HPDE6-E6E7 (cell line): ENCODE measurements around the gene CST9L.

Experiments
- DNase-seq: peaks from one replicate; pipeline ENCODE4 v3.0.0; 2011; ENCODE audit warnings: missing footprints; ENCODE audit errors: extremely low spot score

CST9L gene, protein sequence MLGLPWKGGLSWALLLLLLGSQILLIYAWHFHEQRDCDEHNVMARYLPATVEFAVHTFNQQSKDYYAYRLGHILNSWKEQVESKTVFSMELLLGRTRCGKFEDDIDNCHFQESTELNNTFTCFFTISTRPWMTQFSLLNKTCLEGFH

DNA sequence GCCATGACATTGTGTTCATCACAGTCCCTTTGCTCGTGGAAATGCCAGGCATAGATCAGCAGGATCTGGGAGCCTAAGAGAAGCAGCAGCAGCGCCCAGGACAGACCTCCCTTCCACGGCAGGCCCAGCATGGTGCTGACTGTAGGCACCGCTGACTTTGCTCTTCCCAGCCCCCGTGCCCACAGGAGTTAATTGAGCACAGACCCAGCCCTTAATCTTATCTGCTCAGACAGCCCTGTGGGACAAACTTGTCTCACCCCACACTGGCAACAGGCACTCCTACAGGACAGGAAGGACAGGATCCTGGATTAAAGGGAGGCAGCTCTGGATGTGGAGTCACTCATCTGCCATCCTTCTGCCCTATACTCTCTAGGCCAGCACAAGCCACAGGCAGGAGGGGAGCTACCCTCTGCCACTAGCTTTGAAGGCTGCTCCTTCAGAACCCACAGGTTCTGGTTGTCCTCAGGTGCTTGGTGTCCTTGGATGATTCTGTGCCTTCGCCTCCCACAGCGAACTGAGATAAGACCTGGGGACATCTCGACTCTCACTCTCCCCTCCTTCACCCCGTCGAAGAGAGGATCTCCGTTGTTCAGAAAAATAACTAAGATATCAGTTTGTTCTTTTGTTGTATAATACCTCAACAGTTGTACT is at the start of gene CST9L:
CST9L (minus strand) TSS at position 165 of the 651 bp plus-strand sequence; CDS start at position 131, 34 bp downstream.
- no peak for DNase-seq

DNA sequence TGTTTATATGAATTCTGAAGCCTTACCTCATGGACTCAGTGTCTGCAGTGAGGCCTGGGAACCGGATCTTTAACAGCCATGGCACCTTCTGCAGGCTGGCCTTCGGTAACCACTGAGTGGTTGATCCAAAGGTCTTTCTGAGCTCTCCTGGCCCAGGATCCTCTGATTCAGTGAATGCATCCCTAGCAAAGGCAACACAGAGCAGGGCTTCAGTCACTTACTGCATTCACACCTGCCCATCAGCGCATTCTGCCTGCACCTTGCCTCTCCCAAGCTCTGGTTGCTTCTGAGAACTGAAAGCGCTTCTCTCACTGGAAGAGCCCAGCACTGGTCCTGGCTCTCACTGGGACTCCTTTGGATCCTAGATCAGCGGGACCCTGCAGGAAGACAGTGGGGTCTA is 45.9 kb upstream of the CST9L start:
- DNase-seq, result no peak

DNA sequence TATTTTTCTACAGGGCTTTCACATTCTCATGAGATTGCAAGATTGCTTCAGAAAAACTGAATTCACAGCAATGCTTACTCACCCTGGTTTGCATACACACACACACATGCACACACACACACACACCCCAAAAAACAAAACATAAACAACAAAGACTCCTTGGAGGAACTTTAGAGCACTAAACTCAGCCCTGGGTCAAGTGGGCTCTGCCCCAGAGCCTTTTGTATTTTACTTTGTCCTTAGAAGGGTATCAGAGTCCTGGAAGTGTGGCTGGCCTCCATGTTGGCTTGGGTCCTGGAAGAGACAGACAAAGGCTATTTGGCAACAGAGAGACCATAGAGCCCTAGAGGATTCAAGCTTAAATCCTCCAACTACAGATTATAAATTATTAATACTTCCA is 45.4 kb upstream of the CST9L start:
- no peak for DNase-seq

DNA sequence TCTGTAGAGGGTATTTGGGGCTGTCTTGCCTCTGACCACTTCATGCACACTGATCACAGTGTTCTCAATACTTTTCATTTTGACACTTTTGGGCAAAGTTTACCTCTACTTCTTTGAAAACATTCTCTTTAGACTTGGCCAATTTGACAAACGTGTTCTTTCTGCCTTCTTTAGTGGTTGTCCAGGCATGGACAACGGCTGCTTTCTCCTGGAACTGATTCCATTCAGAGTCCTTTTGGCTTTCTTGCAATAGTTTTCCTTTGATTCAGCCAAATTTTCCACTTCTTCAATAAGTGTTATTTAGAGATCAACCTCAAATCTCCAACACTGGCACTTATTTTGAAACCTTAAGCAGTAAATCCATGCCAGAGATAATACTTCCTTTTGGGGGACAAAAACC is 44.1 kb upstream of the CST9L start:
- no peak for DNase-seq

DNA sequence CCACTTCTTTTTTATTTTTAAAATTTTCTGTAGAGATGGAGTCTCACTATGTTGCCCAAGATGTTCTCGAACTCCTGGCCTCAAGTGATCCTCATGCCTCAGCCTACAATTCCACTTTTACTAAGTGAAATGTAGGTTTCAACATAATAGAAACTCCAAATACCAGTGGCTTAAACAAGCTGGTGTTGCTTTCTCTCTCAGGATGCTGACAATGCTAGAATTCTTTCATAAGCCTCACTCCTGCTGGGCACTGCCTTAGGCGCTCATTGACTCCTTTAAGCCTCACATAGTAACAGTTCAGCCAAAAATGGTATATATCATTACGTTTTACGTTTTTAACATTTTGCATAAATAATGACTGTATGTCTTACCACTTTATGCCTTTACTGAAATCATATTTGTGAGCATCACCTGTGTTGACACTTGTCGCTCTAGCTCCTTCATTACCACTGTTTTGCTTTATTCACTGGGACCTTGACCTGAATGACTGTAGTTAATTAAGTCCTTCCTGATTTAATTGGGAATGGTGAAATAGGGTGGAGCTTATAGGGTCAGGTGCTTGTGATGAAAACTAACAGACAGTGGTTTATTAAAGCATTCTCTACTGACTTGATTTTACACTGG is 41.3 kb upstream of the CST9L start:
- no peak for DNase-seq

DNA sequence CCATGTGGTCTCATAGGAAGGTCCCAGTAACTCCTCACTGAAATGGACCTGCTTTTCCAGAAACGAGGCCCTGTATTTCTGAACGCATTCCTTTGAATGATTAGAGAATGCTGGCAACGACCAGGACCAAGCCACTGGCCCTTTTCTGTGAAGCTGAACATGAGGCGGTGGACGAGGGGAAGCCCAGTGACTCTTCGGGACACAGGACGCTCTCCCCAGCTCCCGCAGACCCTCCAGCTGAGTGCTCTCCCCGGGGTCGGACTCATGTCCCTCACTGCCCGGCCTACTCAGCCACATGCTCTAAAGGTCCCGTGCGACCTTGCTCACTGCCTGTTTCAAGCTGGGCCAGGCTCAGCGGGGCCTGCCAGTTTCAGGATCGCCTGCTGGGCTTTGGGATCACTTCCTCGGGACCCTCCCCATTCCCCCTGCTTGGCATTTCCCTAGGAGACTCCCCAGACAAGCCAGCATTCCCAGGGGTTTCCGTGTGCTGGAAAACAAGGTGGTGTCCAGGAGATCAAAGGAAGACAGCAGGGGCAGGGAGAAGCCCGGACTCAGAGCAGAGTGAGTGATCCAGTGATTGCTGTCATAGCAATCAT is 40.1 kb upstream of the CST9L start:
- no peak for DNase-seq

DNA sequence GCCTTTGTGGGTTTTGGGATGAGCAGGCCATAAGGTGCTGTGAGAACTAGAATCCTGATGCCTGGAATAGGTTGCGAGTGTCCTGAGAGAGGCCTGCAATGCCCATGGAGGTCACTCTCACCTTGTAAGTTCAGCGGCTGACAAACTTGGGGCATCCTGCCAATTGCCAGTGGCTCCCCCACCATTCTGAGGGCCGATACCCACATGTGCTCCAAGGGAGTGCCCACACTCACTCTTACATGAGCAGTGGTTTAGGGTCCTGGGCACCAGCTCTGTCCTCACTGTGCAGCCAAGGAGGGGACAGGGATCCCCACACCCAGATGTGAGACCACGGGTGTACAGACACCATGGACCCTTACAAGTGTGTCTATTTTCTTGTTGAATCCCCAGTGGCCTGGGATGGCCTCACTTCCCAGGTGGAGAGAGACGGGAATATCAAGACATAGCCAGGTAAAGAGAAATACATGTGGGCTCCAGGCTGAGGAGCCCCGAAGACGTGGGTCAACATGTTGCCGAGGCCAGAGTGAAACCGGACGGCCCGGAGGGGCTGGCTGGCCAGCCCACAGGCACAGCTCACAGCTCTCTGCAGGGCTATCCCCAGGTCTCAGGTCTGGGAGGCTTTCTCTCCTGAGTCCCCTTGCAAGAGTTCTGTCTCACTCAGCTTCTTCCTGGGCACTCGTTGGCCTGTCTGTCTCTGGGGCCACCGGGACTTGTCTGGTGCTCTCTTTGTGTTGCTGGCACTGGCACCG is 39.4 kb upstream of the CST9L start:
- DNase-seq, result no peak

DNA sequence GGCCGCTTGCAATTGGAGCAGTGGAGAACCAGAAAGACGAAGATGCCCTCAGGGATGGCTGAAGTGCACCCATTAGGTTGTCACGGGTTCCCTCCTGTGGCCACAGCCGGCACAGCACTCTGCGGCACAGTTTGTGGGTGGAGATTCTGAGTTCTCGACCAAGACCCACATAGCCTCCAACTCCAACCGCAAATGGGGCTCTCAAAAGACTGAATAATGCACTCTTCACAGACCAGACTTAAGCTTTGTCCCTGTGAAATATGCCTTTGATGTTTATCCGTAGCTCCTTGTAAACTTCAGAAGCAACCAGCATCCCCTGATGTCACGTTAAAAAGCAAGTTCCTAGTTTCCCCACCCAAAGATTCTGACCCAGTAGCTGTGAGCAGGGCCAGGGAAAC is 38.4 kb upstream of the CST9L start:
- DNase-seq, result peak; percentile 96

DNA sequence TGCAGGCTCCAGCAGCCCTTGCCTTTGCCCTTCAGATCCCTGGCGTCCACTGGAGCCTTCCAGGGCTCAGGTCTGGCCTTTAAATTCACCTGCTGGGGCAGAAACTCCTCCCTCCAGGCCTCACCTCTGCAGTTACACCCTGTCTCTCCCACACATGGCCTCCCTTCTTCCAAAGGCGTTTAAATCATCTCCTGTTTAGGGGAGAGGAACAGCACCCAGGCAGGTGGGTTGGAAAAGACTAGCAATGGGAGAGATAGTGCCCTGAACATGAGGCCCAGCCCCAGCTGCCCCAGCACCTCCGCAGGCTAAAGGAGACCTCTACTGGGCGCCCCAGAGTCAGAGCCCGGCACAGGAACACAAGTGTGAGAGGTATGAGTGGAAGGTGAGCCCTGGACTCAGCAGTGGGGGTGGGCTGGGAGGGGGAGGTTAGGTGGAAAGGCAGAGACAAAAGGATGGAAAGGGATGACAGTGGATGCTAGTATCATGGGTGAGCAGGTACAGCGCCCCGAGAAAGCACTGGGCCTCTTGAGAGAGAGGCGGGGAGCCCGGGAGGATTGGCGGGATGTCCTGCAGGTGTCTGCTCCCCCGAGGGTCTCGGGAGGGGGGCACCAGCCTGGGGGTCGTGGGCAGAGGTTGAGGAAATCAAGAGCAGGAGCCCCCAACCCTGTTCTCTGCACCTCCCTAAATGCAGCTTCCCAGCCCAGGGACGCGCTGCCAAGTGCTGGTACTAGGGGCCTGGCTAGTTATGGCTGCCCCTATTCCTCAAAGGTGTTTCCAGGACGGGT is 37.8 kb upstream of the CST9L start, which contains the start of gene CST9:
CST9 (minus strand) TSS at position 51 of the 785 bp plus-strand sequence. CDS start 53 bp downstream, outside the sequence.
- no peak for DNase-seq

DNA sequence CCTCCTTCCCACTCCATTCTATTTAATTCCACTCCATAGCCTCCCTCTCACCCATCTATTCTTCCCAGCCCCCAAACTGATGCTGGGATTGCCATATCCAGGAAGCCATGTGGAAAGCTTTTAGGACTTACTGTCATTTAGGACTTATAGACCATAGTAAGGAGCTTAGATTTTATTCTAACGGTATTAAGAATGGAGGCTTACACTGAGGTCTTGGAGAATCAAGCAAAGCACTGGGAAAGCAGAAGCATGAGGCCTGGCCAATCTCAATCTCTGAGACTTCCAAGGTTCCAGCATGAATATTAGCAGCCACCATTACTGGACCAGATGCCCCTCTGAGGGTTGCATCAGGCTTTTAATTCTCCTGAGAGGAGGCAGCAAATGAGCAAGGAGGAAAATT is 36.0 kb upstream of the CST9L start:
- DNase-seq, result no peak

DNA sequence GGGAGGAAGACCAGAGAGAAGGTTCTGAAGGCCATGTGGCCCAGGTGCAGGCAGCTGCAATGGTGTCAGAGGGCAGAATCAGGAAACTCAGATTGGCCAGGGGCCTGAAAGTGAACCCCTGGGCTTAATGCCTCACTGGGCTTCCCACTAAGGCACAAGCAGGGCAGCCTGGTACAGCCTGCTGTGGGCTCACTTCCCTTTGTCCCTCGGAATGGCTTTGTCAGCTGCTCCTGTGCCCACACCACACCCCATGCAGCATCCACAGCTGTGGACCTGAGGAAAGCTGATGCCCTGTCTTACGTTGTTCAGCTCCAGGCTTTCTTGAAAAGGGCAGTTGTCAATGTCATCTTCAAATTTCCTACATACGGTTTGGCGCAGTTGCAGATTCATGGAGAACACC is 35.0 kb upstream of the CST9L start:
- DNase-seq, result no peak

DNA sequence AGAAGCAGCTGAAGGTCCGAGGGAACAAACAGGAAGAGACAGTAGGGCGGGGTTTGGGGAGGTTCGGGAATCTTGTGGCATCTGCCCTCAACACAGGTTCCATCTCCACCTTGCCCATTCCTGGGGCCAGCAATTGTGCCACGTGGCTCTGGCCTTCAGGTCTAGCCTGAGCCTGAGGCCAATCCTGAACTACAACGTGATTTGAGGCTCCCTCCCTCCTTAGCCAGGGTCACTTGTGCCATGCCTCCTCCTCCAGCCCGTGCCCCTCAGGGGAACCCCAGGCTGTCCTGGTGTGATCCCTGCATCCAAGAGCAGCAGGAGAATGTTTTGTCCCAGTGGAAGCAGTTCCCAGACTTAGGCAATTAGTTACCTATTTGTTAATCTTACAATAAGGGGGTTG is 34.4 kb upstream of the CST9L start:
- no peak for DNase-seq

DNA sequence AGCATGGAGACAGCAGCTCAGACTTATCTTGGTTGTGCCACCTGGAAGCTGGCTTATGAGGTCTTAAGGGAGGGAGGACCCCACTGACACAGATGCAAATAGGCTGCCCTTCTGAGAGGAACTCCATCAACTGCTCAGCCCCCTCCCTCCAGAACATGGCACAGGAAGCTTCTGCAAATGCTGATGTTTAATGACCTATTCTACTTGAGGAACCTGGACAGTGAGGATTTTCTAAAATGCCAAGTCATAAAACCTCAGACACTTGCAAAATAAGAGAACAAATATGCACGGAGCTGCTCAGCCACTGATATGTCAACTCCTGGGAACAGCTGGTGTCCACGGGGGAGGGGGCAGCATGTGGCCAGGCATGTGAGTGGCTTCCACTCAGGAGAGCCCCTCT is 34.0 kb upstream of the CST9L start:
- DNase-seq, result no peak

DNA sequence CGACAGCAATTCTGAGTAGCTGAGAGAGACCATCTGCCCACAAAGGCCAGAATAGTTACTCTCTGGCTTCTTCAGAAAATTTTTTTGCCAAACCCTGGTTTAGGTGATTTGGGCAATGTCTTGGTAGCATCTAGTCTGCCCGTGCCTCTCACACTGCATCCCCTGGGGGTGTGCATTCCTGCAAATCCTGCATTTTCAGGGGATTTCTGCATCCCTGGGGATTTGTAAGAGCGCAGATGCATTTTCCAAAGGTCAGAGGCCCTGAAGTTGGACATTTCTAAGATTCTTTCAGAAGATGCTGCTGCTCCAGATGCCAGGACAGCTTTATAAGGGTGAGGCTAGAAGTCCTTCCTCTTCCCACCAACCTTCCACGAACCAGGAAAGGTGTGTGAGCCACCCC is 33.4 kb upstream of the CST9L start:
- no peak for DNase-seq

DNA sequence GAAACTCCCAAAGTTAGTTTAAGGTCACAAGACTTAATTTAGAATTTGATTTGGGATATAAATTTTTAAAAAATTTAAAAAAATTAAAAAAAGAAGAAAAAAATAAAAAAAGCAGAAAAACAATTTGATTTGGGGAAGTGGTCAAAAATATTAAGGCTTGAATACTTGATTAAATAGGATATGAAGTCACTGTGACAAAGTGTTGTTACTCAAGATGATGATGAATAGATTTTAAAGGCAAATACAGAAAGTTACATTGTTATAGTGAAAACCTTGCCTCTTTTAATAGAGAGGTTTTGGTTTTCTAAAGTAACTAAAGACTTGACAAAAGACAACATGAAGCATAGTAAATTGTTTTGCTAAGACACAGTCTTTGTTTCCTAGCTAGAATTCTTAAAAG is 30.2 kb upstream of the CST9L start:
- DNase-seq, result no peak

DNA sequence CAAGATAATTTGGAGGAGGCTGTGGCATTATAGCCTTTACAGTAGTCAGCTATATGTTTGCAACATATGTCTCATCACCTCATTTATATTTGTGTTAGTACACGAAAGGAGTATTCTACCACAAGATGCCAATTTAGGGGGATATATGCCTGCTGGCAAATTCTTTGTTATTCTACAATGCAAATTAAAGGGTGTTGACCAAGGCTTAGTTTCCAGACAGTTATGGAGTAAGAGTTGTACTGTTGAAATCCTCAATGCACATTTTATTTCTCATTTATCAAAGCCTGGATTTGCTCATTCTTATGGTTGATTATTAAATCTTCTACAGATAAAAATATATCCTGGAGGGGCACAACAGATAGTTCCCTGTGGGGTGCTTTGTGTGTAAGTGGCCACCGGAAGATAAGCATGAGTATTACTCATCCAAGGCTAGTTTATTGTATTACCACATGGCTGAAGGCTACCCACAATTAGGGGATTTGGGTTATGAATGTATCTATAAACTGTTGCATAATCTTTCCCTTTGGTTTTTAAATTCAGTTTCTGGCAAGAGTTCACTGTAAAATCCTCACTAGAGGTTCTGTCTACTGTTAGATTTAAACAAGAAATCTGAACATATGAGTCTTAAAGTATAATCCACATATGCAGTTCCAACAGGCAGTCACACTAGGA is 28.4 kb upstream of the CST9L start:
- DNase-seq, result no peak

DNA sequence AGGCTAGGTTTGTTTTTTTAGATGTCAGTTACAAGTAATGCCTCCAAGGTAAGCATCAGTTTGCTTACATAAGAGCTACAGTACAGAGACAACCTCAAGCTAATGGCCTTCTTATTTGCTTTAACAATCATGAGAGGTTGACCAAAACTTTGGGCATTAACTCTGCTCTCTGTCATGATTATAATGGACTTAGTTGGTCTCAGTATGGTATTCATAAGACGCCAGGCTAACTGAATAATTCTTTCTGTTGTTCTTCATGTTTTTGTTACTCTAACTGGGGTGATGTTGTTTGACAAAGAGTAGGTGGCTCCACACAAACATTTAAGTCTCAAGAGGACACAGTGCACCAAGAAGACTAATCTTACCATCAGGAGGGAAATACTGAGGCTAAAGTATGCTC is 27.7 kb upstream of the CST9L start:
- no peak for DNase-seq

DNA sequence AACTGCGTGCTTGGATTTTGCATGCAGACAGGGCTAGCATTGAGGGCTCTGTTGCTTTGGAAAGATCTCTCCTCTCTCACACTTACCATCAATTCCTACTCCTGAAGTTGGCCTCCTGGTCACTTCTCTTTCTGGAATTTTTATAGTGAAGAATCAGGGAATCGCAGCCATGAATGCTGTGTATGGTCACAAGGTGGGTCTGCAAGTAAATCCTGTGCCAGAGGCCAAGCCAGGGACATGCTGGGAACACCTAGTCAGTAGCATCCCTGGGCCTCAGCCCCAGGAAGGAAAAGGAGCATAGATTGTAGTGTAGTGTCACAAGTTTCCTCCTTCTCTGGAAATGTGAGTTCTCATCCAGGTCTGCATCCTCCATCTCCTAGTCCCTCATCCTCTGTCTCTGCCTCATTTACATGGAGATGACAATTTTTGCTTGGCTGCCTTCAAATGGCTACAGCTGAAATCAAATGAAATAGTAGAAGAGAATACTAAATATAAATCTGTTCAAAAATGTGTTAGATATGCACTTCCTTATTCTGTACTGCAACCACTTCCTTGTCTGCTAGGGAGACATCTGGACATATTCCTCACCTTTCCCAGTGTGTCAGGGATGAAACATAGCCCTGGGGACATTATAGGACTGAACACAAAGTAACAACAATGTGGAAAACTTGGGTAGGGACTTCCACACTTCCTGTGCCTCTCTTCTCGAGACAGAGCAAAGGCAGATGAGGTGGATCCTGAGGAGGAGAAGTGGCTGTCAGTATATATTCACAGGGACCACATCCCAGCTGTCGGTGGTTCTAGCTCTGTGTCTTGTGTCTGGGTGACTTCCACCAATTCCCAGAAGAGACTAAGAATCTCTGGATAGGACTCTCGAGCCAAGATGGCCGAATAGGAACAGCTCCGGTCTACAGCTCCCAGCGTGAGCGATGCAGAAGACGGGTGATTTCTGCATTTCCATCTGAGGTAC is 20.4 kb upstream of the CST9L start:
- no peak for DNase-seq

DNA sequence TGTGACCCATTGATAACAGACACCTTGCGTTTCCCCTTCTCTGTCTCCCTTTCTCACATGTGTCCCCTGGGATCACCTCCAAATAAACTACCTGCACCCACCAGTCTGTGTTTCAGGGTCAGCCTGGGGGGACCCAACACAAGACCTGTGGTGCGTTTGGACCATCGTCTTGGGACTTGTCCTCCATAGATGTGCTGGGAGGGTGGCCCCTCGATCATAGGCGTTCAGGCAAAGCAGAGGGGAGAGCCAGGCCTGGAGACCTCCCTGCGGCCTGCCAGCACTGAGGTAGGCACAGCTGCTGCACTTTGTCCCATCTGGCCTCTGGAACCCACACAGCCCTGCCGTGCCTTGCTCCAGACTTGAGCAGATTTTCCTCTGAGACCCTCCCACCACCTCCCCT is 19.3 kb upstream of the CST9L start:
- no peak for DNase-seq
